Measurements from ENCODE around the gene CHST11. TPM values are rescaled to one million over a fixed set of nuclear protein-coding genes. Genes with fewer than 3 reads are reported as not detected.

The CHST11 gene
- total RNA-seq, 1 donor from 2014 or later, result 46.2 TPM

- intact Hi-C loops (cut with DNase I), result no loop called here
- TF ChIP-seq, protein P1, sequence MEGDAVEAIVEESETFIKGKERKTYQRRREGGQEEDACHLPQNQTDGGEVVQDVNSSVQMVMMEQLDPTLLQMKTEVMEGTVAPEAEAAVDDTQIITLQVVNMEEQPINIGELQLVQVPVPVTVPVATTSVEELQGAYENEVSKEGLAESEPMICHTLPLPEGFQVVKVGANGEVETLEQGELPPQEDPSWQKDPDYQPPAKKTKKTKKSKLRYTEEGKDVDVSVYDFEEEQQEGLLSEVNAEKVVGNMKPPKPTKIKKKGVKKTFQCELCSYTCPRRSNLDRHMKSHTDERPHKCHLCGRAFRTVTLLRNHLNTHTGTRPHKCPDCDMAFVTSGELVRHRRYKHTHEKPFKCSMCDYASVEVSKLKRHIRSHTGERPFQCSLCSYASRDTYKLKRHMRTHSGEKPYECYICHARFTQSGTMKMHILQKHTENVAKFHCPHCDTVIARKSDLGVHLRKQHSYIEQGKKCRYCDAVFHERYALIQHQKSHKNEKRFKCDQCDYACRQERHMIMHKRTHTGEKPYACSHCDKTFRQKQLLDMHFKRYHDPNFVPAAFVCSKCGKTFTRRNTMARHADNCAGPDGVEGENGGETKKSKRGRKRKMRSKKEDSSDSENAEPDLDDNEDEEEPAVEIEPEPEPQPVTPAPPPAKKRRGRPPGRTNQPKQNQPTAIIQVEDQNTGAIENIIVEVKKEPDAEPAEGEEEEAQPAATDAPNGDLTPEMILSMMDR (IDR thresholded peaks at IDR 0.05), result no peak
- no peaks in the 10 kb centered on the region for H3K9me3 ChIP-seq
- DNase-seq (no peak), ATAC-seq (peak in 1 of 2 donors; percentile 8)
- no peak overlapping the region for H3K4me3 ChIP-seq
- no peak overlapping the region for H3K27ac ChIP-seq
- peaks cover 68% of the 10 kb centered on the region for H3K4me1 ChIP-seq
- H3K36me3 ChIP-seq, result no peaks in the 10 kb centered on the region
- H3K27me3 ChIP-seq (ENCODE audit: low read depth), result no peaks in the 10 kb centered on the region
Observed at GRCh38 chr12:104738331-104738730, 281.6 kb downstream of the CHST11 start.

DNA sequence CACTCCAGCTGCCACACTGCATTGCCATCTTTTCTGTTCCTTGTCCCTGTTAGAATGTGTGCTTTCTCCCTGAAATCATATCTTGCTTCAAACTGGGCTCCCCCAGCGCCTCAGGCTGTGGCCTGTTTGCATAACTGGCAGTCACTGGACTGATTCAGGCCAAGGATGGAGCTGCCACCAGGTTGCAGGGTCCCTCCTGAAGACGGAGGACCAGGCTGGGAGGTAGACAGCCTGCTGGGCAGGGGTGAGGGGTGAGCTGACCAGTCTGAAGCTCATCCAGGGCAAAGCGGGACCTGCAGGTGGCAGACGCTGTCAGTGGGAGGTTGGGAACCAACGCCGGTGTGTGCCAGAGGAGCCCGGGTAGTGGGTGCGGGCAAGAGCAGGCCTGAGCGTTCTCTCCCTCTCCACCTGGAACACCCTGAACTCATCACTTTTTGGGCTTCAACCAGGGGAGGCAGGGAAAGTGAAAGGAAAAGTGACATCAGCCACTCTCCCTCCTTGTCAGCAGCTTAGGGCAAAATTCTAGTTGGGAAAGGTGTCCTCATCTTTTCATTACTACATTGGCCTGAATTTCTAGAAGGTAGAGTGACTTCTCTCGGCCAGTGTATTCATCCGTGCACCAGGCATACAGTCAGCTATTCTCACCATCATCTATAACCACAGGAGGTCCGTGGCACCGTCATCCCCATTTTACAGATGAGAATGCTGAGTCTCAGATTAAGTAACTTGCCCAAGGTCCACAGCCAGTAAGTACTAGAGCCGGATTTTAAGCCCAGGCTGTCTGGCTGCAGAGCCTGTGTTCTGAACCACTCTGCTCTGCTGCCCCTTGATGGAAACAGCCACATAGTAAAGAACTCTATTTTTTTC lies 282.3 kb downstream of the CHST11 start:
- Histone ChIP-seq H3K9me3 (no peaks in the 10 kb centered on the region), H3K4me1 (peaks cover 63% of the 10 kb centered on the region), H3K4me3 (no peak overlapping the region), H3K27ac (peak overlapping the region; percentile 24), H3K36me3 (no peaks in the 10 kb centered on the region), H3K27me3 (ENCODE audit: low read depth) (no peaks in the 10 kb centered on the region)
- TF ChIP-seq, protein P1 (IDR thresholded peaks at IDR 0.05), result no peak
- intact Hi-C loops (cut with DNase I), result no loop called here
- ATAC-seq (no peak), DNase-seq (no peak)

GRCh38 chr12:104740668-104741067 lies 283.9 kb downstream of the CHST11 start:
- ATAC-seq (peak; percentile 68 to 69), DNase-seq (no peak)
- no peaks in the 10 kb centered on the region for H3K36me3 ChIP-seq
- H3K27ac ChIP-seq, result peak overlapping the region; percentile 47
- no peaks in the 10 kb centered on the region for H3K27me3 ChIP-seq (ENCODE audit: low read depth)
- no peak overlapping the region for H3K4me3 ChIP-seq
- peaks cover 51% of the 10 kb centered on the region for H3K4me1 ChIP-seq
- TF ChIP-seq, protein P1 (IDR thresholded peaks at IDR 0.05), result no peak
- intact Hi-C loops (cut with DNase I), result no loop called here
- H3K9me3 ChIP-seq, result no peaks in the 10 kb centered on the region

DNA sequence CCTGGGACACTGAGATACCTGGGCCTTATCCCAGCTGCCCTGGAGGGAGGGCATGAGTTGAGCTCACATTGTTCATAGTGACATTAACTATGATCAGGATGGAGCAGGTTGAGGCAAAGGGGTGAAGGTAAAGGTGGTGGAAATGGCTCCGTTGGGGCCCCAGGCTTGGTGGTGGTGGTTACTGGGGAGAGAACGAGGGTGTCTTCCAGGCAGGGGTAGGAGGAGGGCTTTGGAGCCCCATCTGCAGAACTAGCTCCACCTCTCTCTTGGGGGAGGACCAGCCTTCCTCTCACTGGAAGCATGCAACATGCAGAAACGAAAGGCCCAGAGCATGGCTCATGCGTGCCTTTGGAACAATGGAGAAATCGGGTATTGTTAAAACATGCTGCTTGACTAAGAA lies 284.3 kb downstream of the CHST11 start:
- Histone ChIP-seq H3K27ac (peak overlapping the region; percentile 47), H3K4me3 (no peak overlapping the region), H3K27me3 (ENCODE audit: low read depth) (no peaks in the 10 kb centered on the region), H3K4me1 (peaks cover 47% of the 10 kb centered on the region), H3K36me3 (no peaks in the 10 kb centered on the region), H3K9me3 (no peaks in the 10 kb centered on the region)
- ATAC-seq (peak in 1 of 2 donors; percentile 7), DNase-seq (no peak)
- TF ChIP-seq, protein P1 (IDR thresholded peaks at IDR 0.05), result no peak
- intact Hi-C loops (cut with DNase I), result no loop called here

GRCh38 chr12:104741497-104742367 lies 285.0 kb downstream of the CHST11 start:
- Histone ChIP-seq H3K4me3 (no peak overlapping the region), H3K27me3 (ENCODE audit: low read depth) (no peaks in the 10 kb centered on the region), H3K4me1 (peaks cover 40% of the 10 kb centered on the region), H3K27ac (no peak overlapping the region), H3K36me3 (no peaks in the 10 kb centered on the region), H3K9me3 (no peaks in the 10 kb centered on the region)
- intact Hi-C loops (cut with DNase I), result no loop called here
- peak in 1 of 2 donors; percentile 21 for ATAC-seq
- no peak for DNase-seq
- TF ChIP-seq, protein P1 (IDR thresholded peaks at IDR 0.05), result no peak

Measured in lower lobe of right lung (tissue), 2 donors.